Activated effector memory CD4-positive, alpha-beta T cell treated with Interleukin-2 at 50 U/mL for 16 hours (primary cell): Measurements from ENCODE around the gene DHRS7B.
"Not testable (repeated sequence)": the region's sequence is repeated elsewhere in the genome, so short reads cannot be mapped to it uniquely, and the experiment has no call there.

Experiments
- DNase-seq: peaks from one replicate; pipeline ENCODE4 v3.0.0-alpha.2; 2020

Gene DHRS7B, protein sequence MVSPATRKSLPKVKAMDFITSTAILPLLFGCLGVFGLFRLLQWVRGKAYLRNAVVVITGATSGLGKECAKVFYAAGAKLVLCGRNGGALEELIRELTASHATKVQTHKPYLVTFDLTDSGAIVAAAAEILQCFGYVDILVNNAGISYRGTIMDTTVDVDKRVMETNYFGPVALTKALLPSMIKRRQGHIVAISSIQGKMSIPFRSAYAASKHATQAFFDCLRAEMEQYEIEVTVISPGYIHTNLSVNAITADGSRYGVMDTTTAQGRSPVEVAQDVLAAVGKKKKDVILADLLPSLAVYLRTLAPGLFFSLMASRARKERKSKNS

DNA sequence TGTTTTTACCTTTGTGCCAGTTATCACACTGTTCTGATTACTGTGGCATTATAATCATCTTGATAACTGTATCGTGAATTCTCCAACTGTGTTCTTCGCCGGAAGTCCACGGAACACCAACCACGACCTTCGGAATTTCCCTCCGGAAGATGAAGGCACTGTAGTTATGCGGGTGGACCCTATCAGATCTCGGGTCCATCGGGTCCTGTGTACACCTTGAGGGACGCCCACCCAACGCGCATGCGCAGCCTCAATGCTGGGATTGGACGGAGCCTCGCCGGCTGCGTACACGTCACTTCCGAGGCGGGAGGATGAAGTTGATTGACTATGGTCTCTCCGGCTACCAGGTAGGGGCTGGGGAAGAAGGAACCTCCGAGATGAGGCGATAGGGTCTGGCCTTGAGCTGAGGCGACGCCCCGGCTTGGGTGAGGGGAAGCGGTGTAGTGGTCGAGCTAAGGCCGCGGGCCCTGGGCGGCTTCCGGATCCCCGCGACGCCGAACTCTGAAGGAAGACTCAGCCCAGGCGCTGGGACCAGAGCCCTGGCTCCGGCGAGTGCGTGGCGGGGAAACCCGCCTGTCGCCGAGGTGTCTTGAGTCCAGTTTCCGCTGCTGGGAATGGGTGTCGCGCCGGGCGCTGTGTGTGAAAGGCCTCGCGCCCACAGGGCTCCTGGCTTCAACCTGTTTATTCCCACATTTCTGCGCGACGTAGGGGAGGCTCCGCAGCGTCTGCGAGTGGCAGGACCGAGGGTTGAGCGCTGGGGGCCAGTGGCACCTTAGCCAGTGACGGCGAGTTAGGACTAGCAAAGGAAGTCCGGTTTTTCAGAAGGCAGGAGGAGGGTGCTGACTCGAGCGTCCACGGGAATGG, at the start of gene DHRS7B:
TSS of gene DHRS7B (plus strand) at position 320 of the 864 bp plus-strand sequence. CDS start at position 328, 8 bp downstream.
- peak; percentile 93 for DNase-seq

DNA sequence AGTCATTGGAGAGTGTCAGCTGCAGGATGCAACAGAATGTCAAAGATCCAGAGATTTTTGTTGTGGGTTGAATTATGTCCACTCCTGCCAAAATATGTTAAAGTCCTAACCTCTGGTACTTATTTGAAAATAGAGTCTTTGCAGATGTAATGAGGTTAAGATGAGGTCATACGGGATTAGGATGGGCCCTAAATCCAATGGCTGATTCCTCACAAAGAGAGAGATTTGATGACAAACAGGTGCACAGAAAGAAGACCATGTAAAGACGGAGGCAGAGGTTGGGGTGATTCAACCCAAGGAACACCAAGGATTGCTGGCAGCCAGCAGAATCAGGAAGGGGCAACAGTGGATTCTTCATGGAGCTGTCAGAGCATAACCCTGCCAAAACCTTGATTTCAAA, 49.5 kb upstream of the DHRS7B start:
- DNase-seq, result no peak

DNA sequence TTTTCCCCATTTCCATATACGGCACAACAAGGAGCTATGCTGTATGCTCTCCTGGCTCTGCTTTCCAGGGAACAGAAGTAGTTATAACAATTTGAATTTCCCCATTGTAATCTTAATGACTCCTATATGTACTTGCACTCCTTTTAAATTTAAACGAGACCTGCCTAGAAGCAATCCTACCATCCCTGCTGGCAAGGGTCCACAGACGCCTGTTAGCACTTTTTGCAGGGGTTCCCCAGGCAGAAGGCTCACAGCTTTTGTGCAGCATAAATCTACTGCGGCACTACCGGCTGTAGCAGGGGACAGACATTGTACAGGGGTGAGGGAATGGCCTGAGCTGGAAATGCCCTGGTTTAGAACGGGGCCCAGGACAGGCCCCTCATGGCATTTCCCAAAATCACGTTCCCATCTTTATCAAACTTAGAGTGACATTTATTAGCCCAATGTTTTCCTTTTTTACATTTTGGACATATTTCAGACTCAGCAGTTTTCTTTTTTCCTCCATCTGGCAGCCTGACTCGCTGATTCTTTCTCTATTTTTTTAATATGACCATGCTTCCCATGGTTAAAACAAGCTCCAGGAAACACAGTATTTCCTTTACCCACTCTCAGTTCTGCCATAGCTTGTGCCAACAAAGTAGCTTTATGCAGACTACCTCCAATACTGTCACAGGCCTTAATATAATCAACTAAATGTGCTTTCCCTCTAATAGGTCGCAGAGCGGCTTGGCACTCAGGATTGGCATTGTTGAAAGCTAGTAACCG, 48.6 kb upstream of the DHRS7B start:
- DNase-seq, result no peak

DNA sequence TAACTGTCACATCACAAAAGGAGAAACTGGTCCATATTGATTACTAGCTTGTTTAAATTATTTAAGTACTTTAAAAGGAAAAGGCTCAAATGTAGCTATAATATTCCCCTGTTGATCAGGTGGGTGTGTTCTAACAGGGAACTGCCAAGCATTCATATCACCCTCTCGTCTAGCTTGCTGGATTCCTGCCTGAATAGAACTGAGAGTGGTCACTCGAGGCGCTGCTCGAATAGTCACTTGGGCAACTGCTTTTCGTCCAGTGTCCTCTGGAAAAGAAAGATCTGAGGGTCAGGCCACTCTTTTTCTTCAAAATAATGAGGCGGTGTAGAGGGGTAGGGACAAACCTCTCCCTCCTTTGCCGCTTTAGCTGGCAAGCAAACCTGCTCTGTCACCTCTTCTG, 47.6 kb upstream of the DHRS7B start:
- DNase-seq, result no peak

DNA sequence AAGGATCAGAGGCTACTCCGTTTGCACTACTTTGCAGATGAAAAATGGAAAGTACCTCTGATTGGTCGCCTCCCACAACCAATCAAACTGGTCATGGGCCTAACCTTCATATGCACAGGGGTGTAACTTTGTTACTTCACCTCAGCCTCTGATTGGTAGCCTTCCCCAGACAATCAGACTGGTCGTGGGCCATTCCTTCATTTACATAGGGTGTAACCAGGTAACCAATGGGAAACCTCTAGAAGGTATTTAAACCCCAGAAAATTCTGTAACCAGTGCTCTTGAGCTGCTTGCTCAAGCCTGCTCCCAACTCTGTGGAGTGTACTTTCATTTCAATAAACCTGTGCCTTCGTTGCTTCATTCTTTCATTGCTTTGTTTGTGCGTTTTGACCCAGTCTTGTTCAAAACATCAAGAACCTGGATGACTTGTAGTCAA, 44.7 kb upstream of the DHRS7B start:
- DNase-seq, result no peak

DNA sequence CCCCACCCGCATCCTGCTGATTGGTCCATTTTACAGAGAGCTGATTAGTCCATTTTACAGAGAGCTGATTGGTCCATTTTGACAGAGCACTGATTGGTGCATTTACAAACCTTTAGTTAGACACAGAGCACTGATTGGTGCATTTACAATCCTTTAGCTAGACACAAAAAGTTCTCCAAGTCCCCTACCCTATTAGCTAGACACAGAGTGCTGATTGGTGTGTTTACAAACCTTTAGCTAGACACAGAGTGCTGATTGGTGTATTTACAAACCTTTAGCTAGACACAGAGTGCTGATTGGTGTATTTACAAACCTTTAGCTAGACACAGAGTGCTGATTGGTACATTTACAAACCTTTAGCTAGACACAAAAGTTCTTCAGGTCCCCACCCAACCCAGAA, 41.5 kb upstream of the DHRS7B start:
- DNase-seq, result not testable (repeated sequence)

DNA sequence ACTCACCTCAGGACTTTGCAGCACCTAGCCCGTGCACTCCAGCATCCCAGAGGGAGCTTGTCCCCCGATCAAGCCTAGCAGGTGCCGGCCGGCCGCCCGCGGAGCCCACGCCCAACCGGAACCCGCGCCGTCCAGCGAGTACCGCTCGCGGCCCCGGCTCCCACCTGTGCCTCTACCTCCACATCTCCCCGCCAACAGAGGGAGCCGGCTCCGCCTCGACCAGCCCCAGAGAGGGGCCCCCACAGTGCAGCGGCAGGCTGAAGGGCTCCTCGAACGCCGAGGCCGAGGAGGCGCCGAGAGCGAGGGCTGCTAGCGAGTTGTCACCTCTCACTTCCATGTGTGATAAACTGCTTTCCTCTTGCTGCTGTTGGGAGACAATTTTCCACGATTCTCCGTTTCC, 41.1 kb upstream of the DHRS7B start:
- no peak for DNase-seq

DNA sequence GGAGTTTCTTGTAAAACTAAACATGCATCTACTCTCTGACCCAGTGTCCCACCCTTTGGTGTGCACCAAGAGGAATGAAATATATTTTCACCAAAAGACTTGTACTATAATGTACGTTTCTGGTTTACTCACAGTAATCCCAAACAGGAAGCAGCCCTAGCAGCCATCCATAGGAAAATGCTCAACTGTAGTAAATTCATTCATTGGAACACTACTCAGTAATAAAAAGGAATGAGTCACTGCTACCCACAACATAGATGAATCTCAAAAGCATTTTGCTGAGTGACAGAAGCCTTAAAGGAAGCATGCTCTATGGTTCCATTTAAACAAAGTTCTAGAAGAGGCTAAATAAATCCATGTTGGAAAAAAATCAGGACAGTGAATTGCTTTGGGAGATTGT, 37.6 kb upstream of the DHRS7B start:
- DNase-seq, result no peak

DNA sequence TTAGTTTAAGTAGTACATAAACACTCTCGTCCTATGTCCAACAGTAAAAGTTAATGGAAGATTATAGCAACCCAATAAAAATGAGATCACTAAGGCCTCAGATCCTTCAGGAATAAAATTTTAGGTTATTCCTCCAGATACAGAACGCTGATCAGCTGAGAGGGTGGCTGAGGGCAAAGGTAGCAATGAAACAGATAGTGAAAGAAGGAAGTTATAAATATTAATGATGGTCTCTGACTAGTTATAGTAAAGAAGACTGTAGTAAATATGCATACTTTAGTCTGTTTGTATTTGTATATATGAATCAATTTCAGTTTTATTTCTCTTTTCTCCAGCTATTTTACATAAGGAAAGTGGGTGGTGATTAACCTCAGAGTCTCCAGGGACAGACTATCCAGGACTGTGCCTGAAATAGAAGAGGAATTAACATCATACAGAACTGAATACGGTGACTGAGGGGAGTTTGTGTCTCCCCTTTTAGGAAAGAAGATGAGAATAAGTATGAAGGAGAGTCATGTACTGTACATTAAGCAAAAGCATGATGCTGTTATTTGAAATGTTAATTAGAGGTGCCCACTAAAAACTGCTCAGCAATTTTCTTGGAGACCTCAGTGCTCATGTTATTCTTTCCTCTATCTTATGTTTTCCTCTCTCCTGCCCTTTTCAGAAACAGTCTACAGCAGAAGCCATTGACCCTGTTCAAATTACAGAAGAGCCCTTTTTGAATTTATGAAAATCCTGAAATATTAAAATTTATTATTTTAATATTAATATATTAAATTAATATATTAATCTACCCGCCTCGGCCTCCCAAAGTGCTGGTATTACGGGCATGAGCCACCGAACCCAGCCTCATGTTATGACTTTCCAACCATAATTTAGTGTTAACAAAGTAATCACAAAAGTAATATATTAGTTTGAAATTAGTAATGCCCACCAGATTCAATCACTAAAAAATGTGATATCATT, 36.5 kb upstream of the DHRS7B start:
- no peak for DNase-seq

DNA sequence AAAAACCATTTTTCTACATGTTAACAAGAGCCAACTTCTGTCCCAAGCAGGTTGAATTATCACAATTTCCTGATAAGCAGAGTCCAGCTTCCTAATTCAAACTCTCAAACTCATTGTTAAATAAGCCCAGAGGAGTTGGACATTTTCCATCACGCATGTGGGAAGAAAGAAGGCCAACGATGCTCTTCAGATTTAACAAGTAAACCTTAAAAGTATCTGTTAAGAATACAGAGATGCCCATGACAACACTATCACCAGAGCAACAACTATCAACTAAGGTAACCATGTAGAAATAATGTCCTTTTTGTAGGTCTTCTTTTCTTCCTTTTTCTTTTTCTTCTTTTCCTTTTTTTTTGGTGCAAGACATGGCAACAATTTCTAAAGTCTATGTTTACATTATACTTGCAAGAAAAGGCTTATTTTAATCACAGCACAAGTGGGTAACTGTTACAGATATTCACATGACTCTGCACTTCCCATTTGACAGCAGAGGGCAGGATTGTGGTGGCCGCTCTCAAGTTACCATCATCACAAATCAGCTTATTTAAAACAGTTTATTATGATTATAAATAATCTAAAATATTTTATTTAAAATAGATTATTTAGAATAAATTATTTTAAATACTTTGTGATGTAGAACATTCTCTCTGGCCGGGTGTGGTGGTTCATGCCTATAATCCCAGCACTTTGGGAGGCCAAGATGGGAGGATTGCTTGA, 35.7 kb upstream of the DHRS7B start:
- no peak for DNase-seq

DNA sequence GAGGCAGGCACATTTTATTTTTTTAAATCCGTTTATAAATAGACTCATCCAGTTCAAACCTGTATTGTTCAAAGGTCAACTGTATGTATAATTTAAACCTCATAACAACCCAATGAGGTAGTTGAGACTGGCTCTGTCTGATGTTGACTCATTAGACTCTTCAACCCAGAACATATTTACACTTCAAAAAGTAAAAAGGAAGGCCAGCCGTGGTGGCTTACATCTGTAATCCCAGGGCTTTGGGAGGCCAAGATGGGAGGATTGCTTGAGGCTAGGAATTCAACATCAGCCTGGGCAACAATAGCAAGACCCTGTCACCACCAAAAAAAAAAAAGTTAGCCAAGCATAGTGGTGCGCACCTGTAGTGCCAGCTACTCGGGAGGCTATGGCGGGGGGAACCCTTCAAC, 32.5 kb upstream of the DHRS7B start:
- DNase-seq, result no peak

DNA sequence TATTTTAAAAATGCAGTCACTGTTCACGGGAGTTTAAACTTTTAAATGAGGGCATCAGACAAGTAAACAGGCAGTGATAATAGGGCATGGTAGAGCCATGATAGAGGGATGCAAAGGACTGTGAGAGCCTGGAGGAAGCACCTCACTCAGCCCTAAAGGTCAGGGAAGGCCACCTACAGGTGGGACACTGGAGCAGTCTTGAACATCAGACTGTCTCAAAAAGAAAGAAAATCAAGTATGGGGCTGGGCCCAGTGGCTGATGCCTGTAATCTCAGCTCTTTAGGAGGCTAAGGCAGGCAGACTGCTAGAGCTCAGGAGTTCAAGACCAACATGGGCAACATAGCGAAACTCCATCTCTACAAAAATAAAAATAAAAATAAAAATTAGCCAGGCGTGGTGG, 31.0 kb upstream of the DHRS7B start:
- no peak for DNase-seq

DNA sequence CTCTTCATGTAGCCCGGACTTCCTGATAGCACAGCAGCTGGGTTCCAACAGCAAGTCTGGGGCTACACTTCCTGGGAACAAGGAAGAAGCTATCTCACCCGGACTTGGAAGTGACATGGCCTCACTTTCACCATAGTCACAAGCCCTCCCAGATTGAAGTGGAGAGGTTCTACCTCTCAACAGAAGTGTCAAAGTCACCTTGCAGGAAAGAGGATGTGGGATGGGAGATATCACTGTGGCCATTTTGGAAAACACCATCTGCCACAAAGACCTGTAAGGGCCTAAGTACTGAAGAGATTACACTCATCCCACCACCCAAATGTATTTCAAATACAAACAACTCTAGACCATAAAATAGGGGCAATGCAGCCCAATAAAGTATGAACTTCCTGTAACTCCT, 29.9 kb upstream of the DHRS7B start:
- no peak for DNase-seq

DNA sequence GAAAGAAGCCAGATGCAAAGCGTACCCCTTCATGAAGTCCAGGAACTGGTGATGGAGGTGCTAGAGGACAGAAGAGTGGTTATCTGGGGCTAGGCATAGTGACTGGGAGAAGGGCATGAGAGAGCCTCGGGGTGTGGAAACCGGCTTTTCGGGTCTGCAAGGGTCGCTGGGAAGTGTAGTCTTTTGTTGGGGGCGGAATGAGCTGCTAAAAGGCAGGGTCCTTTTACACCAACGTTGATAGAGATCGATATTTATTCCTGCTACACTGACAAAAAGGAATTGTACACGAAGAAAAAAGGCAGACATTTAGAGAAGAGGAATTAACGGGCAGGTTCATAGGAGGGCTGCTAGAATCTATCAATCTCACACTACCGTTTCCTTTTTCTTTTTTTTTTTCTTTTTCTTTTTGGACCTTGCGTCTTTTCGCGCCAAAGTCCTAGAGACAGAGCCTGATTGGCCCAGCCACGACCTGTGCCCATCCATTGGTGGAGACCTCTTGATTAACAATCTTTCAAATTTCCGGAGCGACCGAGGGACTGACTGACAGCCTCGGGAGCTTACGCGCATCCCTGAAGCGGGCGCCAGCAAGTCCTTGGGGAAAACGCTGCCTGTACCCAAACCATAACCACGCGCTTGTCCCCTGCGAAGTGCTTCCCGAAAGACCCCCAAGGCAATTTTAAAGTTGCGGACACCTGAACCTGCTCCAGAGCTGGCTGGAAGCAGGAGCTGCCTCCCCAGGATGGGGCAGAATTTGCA, 27.7 kb upstream of the DHRS7B start:
- peak; percentile 35 for DNase-seq

DNA sequence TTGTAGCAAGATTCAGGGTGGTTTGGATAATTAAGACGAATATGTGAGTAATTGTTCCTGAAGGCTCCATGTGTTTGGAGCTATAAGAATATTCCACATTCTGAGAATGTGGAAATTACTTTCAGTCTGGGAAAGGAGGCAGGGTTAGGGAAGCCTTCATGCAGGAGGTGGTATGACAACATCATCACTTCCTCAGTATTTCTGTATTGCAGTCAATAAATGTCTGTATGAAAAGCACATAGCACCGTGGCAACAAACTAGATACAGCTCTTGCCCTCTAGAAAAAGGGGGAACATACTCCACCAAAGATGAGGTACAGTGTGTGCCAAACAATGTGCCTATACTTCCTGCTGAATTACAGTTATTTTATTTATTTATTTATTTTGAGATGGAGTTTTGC, 26.1 kb upstream of the DHRS7B start:
- no peak for DNase-seq

DNA sequence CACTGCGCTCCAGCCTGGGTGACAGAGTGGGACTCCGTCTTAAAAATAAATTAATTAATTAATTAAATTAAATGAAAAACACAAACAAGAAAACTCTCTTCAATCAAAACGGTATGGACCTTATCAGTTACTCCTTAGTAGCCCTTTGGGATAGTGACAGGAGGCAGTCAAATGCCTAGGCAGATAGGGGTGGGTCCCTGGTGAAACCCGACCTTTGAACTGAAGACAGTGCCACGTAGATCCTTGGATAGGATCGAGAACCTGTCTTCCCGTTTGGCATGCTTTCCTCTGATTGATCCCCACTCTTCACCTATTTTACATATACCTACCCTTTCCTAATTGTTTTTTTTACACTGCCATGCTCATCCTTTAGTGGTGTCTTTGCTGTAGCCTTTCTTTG, 22.2 kb upstream of the DHRS7B start:
- no peak for DNase-seq

DNA sequence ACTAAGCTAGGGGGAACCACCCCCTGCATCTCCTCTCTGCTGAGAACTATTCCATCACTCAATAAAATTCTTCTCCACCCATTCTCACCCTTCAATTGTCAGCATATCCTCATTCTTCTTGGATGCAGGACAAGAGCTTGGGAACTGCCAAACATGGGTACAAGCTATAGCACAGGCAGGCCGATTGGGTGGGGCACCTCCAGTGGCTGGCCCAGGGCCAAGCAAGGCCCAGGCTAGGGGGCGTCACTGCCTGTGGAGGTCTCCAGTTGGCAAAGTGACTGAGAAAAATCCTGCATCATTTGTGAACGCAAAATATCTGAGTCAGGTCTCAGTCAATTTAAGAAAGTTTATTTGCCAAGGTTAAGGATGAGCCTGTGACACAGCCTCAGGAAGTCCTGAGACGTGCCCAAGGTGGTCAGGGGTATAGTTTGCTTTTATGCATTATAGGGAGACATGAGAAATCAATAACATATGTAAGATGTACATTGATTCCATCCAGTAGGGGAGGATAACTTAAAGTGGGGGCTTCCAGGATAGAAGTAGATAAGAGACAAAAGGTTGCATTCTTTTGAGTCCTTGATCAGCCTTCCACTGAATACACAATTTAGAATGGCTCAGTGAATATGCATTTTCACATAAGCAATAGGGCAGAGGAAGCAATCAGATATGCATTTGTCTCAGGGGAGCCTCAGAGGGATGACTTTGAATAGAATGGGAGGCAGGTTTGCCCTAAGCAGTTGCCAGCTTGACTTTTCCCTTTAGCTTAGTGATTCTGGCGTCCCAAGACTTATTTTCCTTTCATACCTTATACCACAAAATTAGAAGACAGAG, 21.5 kb upstream of the DHRS7B start:
- DNase-seq, result no peak

DNA sequence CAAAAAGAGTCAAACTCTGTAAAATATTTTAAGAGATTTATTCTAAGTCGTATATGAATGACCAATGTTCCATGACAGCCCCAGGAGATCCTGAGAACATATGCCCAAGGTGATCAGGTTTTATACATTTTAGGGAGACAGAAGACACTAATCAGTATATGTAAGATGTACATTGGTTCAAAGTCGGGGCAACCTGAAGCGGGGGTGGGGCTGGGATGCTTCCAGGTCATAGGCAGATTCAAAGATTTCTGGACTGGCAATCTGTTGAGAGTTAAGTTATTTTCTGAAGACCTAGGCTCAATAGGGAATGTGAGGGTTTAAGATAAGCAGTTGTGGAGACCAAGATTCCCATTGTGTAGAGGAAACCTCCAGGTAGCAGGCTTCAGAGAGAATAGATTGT, 20.4 kb upstream of the DHRS7B start:
- no peak for DNase-seq

DNA sequence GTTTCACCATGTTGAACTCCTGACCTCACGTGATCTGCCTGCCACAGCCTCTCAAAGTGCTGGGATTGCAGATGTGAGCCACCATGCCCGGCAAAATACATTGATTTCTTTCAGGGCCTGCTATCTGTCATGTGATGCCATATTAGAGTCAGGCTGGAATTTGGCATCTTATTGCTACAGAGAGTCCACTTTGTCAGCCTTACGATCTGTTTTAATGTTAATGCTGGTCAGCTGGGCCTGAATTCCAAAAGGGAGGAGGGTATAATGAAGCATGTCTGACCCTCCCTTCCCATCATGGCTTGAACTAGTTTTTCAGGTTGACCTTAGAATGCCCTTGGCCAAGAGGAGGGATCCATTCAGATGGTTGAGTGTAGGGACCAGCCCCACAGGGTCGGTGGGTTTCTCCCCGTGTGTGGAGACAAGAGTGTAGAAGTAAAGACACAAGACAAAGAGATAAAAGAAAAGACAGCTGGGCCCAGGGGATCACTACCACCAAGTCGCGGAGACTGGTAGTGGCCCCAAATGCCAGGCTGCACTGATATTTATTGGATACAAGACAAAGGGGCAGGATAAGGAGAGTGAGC, 19.6 kb upstream of the DHRS7B start:
- DNase-seq, result not testable (repeated sequence)
